DMS153 treated with DMSO at 0.1 percent for 48 hours (cell line): ENCODE results near the gene MBL2.

Experiments used
- DNase-seq: peaks from one replicate; lab custom pipeline; 2025; ENCODE audit not compliant: unreplicated experiment; lab: John Stamatoyannopoulos, UW

The MBL2 gene

DNA sequence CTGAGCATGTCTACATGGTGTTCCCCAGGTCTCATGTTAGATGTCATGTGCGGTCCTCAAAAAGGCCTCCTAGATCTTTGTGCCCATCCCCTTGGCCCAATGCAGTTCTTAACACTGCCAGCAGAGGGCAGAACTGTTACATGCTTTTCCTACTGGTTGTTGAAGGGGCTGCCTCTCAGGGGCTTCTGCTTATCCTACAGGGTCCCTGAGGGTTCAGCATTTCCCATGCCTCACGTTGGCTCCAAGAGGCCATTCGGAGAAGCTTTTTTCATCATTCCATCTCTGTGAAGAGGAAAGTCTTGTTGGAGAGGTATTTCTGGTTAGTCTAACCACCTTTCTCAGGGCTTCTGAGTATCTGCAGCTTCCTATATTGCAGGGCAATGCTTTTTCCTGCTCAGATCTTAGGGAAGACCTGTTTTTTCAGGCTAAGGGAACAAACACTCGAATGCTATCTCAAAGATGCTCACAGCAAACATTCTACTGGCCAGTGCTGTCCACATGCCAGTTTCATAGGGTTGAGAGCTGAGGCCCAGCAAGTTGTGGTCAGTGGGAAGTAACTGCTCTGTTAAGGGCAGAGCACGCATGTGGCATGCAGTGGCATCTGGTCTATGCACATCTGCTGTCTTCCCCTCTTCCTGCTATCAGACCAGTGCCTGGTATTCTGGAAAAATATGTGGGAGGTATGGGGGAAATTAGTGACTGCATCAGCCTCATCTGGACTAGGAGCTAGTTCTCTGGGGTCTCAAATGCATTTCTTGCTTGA is 31.5 kb downstream of the MBL2 start:
- DNase-seq, result no peak

GRCh38 chr10:52740155-52740549 is 32.4 kb downstream of the MBL2 start:
- no peak for DNase-seq

GRCh38 chr10:52739380-52740154 is 33.0 kb downstream of the MBL2 start:
- DNase-seq, result no peak

- no peak for DNase-seq
Measured at GRCh38 chr10:52738951-52739350, 33.6 kb downstream of the MBL2 start.

DNA sequence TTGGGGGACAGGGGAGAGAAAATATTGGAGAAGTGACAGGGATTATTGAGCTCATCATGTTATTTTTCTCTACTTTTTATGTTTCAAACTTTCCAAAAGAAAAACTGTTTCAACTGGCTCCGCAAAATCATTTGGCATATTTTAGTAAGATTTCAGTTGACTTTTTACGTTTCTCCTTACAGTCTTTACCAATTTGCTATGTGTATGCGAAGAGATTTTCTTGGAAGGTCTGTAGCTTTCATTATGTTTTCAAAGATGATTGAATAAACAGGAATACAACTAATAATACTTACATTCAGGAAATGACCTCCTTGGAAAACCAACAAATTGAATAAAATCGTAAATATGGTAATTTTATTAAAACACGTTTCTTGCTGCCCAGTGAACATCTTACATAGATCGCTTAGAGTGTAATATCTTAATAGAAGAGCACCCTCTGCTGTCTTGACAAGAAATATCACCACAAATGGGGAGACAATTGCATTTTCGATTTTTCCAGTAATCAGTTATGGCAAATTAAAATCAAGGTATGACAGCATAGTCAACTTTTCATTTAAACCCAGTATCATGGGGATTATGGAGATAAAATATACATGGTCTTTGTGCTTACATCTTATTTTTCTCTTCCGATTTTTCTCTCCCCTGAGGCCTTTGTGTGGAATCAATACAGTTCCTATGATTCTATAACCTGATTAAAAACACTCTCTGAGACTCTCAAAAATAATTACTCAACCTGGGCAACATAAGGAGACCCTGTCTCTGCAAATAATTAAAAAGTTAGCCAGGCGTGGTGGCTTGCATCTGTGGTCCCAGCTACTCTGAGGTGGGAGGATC is 43.1 kb downstream of the MBL2 start:
- no peak for DNase-seq

DNA sequence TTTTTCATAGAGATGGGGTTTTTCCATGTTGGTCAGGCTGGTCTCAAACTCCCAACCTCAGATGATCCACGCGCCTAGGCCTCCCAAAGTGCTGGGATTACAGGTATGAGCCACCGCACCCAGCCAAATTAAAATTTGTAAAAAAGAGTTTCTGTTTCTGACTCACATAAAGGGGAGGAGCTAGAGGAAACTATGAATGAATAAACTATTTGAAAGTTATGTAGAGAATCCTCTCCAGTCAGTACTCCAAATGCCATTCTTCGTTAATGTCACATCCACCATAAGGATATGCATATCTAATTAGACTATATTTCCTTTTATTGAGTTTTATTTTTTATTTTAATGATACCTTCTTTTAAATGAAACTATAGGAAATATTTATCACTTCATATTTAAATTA is 52.6 kb downstream of the MBL2 start:
- DNase-seq, result no peak
